Esophagus muscularis mucosa (tissue), 3 donors: ENCODE measurements around the gene TK2.

ENCODE experiments used
- POLR2AphosphoS5 ChIP-seq, 2 donors: sonication (generic); formaldehyde crosslinking; IDR thresholded peaks; one replicate each; pipeline ENCODE4 v1.6.1; 2017; ENCODE audit warnings: antibody characterized with exemption in 2 of 2
- TF ChIP-seq, protein P1 (sequence below), 3 experiments: fragments of 200-600 bp in 2 of 3; fragments of 450-650 bp in 1 of 3; sonication (generic) in 2 of 3; IDR thresholded peaks; one replicate each; pipeline ENCODE4 v1.5.1; 2017 to 2019; ENCODE audit warnings: antibody characterized with exemption in 3 of 3, mild to moderate bottlenecking in 2 of 3, moderate library complexity in 1 of 3

DNA sequence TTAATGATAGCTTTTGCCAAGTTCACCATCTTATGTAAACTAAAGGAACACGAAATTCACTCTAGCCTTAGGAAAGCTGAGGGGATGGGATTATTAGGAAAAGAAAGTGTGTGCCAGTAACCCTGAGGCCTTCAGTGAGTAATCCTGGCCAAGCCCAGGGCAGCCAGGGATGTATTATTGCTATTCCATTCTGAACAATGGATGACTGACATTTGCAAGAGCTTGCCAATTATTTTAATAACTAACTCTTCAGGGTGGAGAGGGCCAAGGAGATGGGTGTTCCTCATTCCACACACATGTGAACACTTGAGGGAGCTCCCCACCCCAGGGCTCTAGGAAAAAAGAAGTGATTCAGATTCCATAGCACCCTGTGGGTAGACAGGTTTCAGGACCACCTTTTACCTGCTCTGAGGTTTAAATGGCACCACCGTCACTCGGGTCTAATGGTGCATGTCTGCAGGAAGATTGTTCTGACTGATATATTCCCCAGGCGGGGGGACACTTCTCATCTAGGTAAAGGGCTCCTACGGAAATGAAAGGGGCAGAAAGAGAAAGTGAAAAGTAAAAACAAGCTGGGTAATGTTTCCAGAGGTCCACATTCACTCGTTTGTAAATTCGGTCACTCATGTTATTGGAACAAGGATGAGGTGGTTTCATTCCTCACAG is 41.5 kb downstream of the TK2 start:
- TF ChIP-seq POLR2AphosphoS5 (IDR thresholded peaks at IDR 0.05), result no peak
- TF ChIP-seq, protein P1, sequence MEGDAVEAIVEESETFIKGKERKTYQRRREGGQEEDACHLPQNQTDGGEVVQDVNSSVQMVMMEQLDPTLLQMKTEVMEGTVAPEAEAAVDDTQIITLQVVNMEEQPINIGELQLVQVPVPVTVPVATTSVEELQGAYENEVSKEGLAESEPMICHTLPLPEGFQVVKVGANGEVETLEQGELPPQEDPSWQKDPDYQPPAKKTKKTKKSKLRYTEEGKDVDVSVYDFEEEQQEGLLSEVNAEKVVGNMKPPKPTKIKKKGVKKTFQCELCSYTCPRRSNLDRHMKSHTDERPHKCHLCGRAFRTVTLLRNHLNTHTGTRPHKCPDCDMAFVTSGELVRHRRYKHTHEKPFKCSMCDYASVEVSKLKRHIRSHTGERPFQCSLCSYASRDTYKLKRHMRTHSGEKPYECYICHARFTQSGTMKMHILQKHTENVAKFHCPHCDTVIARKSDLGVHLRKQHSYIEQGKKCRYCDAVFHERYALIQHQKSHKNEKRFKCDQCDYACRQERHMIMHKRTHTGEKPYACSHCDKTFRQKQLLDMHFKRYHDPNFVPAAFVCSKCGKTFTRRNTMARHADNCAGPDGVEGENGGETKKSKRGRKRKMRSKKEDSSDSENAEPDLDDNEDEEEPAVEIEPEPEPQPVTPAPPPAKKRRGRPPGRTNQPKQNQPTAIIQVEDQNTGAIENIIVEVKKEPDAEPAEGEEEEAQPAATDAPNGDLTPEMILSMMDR (IDR thresholded peaks at IDR 0.05), result no peak
